Peyer's patch (tissue), 4 donors: ENCODE data around the gene SLC49A4.

Experiments
- CTCF ChIP-seq, 6 experiments: fragments of 450-650 bp in 4 of 6; fragments of 200-600 bp in 2 of 6; sonication (generic) in 1 of 6; IDR thresholded peaks; one replicate each; pipeline ENCODE4 v1.5.1; 2017 to 2019; ENCODE audit warnings: antibody characterized with exemption in 6 of 6, mild to moderate bottlenecking in 3 of 6, moderate library complexity in 1 of 6
- POLR2A ChIP-seq, 2 donors: fragments of 450-650 bp; IDR thresholded peaks; one replicate each; pipeline ENCODE4 v1.5.1; 2017; ENCODE audit warnings: antibody characterized with exemption in 2 of 2, mild to moderate bottlenecking in 2 of 2, moderate library complexity in 2 of 2

GRCh38 chr3:122802323-122802722 is 7.5 kb downstream of the SLC49A4 start:
- TF ChIP-seq CTCF (IDR thresholded peaks at IDR 0.05): no peak
- no peak for TF ChIP-seq POLR2A (IDR thresholded peaks at IDR 0.05)
